ENCODE results near the gene KCNIP2. TPM values are rescaled to one million over a fixed set of nuclear protein-coding genes. Genes with fewer than 3 reads are reported as not detected.

Gene KCNIP2
- polyA plus RNA-seq, 1 of the 3 experiments (the other 2 are of a cell fraction): 1.0 TPM

- TF ChIP-seq ZBTB33 (IDR thresholded peaks at IDR 0.05; ENCODE audit: borderline replicate concordance, low read depth): peak; percentile 44; the same call in 1 of the 2 replicates
- TF ChIP-seq SIN3A (IDR thresholded peaks at IDR 0.05; ENCODE audit: borderline replicate concordance, low read depth, low read length): peak; percentile 79; the same call in 1 of the 2 replicates
- peak; percentile 55; the same call in 1 of the 2 replicates for TF ChIP-seq FOXJ3 (CRISPR knock-in tag; IDR thresholded peaks at IDR 0.05)
- no peak for TF ChIP-seq MEF2A (IDR thresholded peaks at IDR 0.05; ENCODE audit: borderline replicate concordance, low read depth)
- TF ChIP-seq YY1 (IDR thresholded peaks at IDR 0.05; ENCODE audit: low read depth): 0 out of 2 replicates have a peak, but pooled peaks have one; percentile 20
- peak; percentile 92 for TF ChIP-seq CHD2 (IDR thresholded peaks at IDR 0.05; ENCODE audit: low read length, partially characterized antibody)
- peak; percentile 89 for TF ChIP-seq ELF1 (IDR thresholded peaks at IDR 0.05)
- TF ChIP-seq RCOR1 (IDR thresholded peaks at IDR 0.05; ENCODE audit: low read length): 0 out of 2 replicates have a peak, but pooled peaks have one; percentile 39
- no peak for TF ChIP-seq RAD21 (IDR thresholded peaks at IDR 0.05; ENCODE audit: low read length)
- TF ChIP-seq RFX5 (IDR thresholded peaks at IDR 0.05; ENCODE audit: low read length): no peak
Observed at GRCh38 chr10:101818119-101818871, 25.3 kb downstream of the KCNIP2 start, which contains the start of gene OGA (continued).

DNA sequence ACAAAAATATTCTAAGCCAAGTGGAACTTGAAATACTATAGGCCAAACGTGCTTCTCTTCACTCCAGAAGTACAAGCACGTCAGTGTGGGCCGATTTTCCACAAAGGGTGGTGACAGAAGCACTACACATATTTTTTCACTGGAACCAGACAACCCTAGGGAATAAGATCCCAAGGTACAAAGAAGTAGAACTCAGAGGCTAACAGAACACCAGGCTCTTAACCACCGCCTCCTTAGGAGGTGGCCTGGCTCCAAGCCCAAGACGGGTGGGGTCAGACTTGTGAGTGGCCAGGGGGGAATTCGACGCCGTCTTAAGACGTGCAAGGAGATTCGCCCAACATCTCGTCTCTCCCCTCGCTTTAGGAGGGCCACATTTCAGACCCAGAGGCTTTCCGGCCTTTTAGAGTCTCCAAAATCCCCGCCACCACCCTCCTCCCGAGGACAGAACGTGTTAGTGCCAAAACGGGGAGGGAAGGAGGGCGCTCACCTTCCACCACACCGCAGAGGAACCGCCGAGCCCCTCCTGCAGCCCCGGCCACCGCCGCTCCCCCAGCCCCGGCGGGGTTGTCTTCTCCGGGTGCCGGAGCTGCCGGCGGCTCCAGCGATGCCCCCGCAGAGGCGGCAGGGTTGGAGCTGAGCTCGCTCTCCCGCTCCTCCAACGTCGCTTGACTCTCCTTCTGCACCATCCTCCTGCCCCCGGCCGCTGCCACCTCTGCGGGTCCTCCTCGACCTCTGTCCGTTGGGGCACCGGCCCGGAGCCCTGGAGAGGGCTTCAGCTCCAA is 26.1 kb downstream of the KCNIP2 start:
- 1% methylated on average over 36 of the region's 44 CpGs for WGBS (ENCODE audit: low lambda C conversion rate)
- POLR2A ChIA-PET: interaction anchor here (0.8 to 1.6 kb wide), 8 partner anchors 10 to 525 kb away, joined by 3 to 10 read pairs (median 4); no protein-coding TSS in a partner anchor
- peaks cover 9% of the 10 kb centered on the region for H3F3A ChIP-seq (replicated peaks; ENCODE audit: insufficient read depth)
- H3K9me3 ChIP-seq: no peaks in the 10 kb centered on the region
- no peak overlapping the region for H2AFZ ChIP-seq (ENCODE audit: low read depth)
- H3K27me3 ChIP-seq (ENCODE audit: insufficient read depth): no peaks in the 10 kb centered on the region
- H3K9me2 ChIP-seq: no peaks in the 10 kb centered on the region
- H3K27ac ChIP-seq (ENCODE audit: low read depth in 2 of 2, low read length in 1 of 2): peak overlapping the region; percentile 81 to 97
- peak overlapping the region; percentile 92 for H3K4me2 ChIP-seq
- peak; percentile 37 for DNase-seq
- peaks cover 6 to 23% of the 10 kb centered on the region in 2 experiments; a peak in 3 of 4 replicates for H3K4me1 ChIP-seq (ENCODE audit: control insufficient read depth in 1 of 2, insufficient read depth in 2 of 2, low read depth in 1 of 2, low read length in 1 of 2)
- H3K4me3 ChIP-seq (ENCODE audit: low read depth in 2 of 2, low read length in 1 of 2): peak overlapping the region; percentile 88 to 96
- CTCF ChIA-PET: interaction anchor here (0.8 to 3.5 kb wide), 7 partner anchors 12 to 192 kb away, joined by 3 to 14 read pairs (median 4); no protein-coding TSS in a partner anchor
- peaks cover 54% of the 10 kb centered on the region for H4K20me1 ChIP-seq (ENCODE audit: insufficient read depth)
- H3K9ac ChIP-seq: peak overlapping the region; percentile 94
- H3K36me3 ChIP-seq (replicated peaks in 1 of 2; ENCODE audit: control insufficient read depth in 1 of 2, insufficient read depth in 2 of 2, low read length in 1 of 2): peaks cover 9 to 22% of the 10 kb centered on the region in 2 experiments
- H3K79me2 ChIP-seq (ENCODE audit: insufficient read depth): peaks cover 57% of the 10 kb centered on the region
- no peak for TF ChIP-seq MEF2A (IDR thresholded peaks at IDR 0.05; ENCODE audit: borderline replicate concordance, low read depth)
- TF ChIP-seq MAX (IDR thresholded peaks at IDR 0.05; ENCODE audit: low read depth): peak; percentile 60
- peak; percentile 84 for TF ChIP-seq POLR2AphosphoS5 (IDR thresholded peaks at IDR 0.05; ENCODE audit: low read depth, low read length)
- no peak for TF ChIP-seq USF1 (IDR thresholded peaks at IDR 0.05; ENCODE audit: borderline replicate concordance, low read depth)
- TF ChIP-seq SIN3A (IDR thresholded peaks at IDR 0.05; ENCODE audit: borderline replicate concordance, low read depth, low read length): peak; percentile 85; the same call in 1 of the 2 replicates
- no peak for TF ChIP-seq USF2 (IDR thresholded peaks at IDR 0.05; ENCODE audit: borderline replicate concordance, low read depth, low read length)
- TF ChIP-seq, protein P1, sequence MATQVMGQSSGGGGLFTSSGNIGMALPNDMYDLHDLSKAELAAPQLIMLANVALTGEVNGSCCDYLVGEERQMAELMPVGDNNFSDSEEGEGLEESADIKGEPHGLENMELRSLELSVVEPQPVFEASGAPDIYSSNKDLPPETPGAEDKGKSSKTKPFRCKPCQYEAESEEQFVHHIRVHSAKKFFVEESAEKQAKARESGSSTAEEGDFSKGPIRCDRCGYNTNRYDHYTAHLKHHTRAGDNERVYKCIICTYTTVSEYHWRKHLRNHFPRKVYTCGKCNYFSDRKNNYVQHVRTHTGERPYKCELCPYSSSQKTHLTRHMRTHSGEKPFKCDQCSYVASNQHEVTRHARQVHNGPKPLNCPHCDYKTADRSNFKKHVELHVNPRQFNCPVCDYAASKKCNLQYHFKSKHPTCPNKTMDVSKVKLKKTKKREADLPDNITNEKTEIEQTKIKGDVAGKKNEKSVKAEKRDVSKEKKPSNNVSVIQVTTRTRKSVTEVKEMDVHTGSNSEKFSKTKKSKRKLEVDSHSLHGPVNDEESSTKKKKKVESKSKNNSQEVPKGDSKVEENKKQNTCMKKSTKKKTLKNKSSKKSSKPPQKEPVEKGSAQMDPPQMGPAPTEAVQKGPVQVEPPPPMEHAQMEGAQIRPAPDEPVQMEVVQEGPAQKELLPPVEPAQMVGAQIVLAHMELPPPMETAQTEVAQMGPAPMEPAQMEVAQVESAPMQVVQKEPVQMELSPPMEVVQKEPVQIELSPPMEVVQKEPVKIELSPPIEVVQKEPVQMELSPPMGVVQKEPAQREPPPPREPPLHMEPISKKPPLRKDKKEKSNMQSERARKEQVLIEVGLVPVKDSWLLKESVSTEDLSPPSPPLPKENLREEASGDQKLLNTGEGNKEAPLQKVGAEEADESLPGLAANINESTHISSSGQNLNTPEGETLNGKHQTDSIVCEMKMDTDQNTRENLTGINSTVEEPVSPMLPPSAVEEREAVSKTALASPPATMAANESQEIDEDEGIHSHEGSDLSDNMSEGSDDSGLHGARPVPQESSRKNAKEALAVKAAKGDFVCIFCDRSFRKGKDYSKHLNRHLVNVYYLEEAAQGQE (IDR thresholded peaks at IDR 0.05; ENCODE audit: low read depth, low read length): peak; percentile 29; the same call in 1 of the 2 replicates
- 0 out of 2 replicates have a peak, but pooled peaks have one; percentile 45 for TF ChIP-seq MXI1 (IDR thresholded peaks at IDR 0.05; ENCODE audit: low read depth, low read length)
- no peak for TF ChIP-seq PBX3 (IDR thresholded peaks at IDR 0.05)
- TF ChIP-seq NFIC (IDR thresholded peaks at IDR 0.05; ENCODE audit: borderline replicate concordance): peak; percentile 83
- TF ChIP-seq TAF1 (IDR thresholded peaks at IDR 0.05; ENCODE audit: borderline replicate concordance, low read depth, low read length): peak; percentile 79
